WERI-Rb-1 (cell line): ENCODE results near the gene GSTCD.

Experiments
- DNase-seq: peaks from one replicate; pipeline ENCODE4 v3.0.0-alpha.2; 2020
- H3K27ac ChIP-seq: fragments of 250-450 bp; sonication (Bioruptor Pico); 2 replicates; pipeline ENCODE4 v1.5.1; 2020; ENCODE audit warnings: mild to moderate bottlenecking, moderate library complexity
- H3K27me3 ChIP-seq: fragments of 250-450 bp; sonication (Bioruptor Pico); 2 replicates; pipeline ENCODE4 v1.5.1; 2021; ENCODE audit warnings: mild to moderate bottlenecking, low read depth, moderate library complexity; ENCODE audit not compliant: insufficient read depth, severe bottlenecking
- H3K36me3 ChIP-seq: fragments of 250-450 bp; sonication (Bioruptor Pico); 2 replicates; pipeline ENCODE4 v1.5.1; 2020; ENCODE audit warnings: mild to moderate bottlenecking, moderate library complexity
- H3K4me3 ChIP-seq: 2 replicates; pipeline ENCODE4 v1.5.1; 2011; ENCODE audit warnings: low read depth, mild to moderate bottlenecking, control low read depth, low read length
- H3K9me3 ChIP-seq: fragments of 250-450 bp; sonication (Bioruptor Pico); 2 replicates; pipeline ENCODE4 v1.5.1; 2021; ENCODE audit warnings: mild to moderate bottlenecking, moderate library complexity; ENCODE audit not compliant: severe bottlenecking
- CTCF ChIP-seq: IDR thresholded peaks from 2 replicates; pipeline ENCODE4 v1.5.1; 2011; ENCODE audit warnings: low read depth, mild to moderate bottlenecking, control low read depth, inconsistent platforms, low read length

GSTCD gene

GRCh38 chr4:105894660-105895582, 186.3 kb downstream of the GSTCD start, which contains the start of gene NPNT:
TSS of gene NPNT (plus strand) at chr4:105895471. CDS start at chr4:105895653, 182 bp downstream.
- no peak for TF ChIP-seq CTCF
- Histone ChIP-seq H3K4me3 (peak within 1 kb of the TSS; percentile 57), H3K27ac (peak within 1 kb of the TSS; percentile 50), H3K27me3 (no peaks in the 10 kb centered on the region), H3K9me3 (no peaks in the 10 kb centered on the region), H3K36me3 (no peaks in the 10 kb centered on the region)
- DNase-seq: peak; percentile 78

GRCh38 chr4:105895583-105896460, 187.2 kb downstream of the GSTCD start:
- peak overlapping the region; percentile 50 for H3K27ac ChIP-seq
- H3K9me3 ChIP-seq: no peaks in the 10 kb centered on the region
- peak overlapping the region; percentile 57 for H3K4me3 ChIP-seq
- no peaks in the 10 kb centered on the region for H3K36me3 ChIP-seq
- peak; percentile 67 for DNase-seq
- TF ChIP-seq CTCF: no peak; the same call in 1 of the 2 replicates
- H3K27me3 ChIP-seq: no peaks in the 10 kb centered on the region

- peak overlapping the region; percentile 57 for H3K4me3 ChIP-seq
- no peaks in the 10 kb centered on the region for H3K27me3 ChIP-seq
- no peaks in the 10 kb centered on the region for H3K9me3 ChIP-seq
- no peak for TF ChIP-seq CTCF
- H3K27ac ChIP-seq: no peak overlapping the region
- no peaks in the 10 kb centered on the region for H3K36me3 ChIP-seq
- DNase-seq: peak; percentile 60
These were observed 187.9 kb downstream of the GSTCD start for GRCh38 chr4:105896461-105896942.
